Hippocampal formation (tissue), 2 donors: Measurements from ENCODE around the gene CTXND1.
"Not testable (repeated sequence)": the region's sequence is repeated elsewhere in the genome, so short reads cannot be mapped to it uniquely, and the experiment has no call there.

Source experiments
- DNase-seq, 2 donors: peaks; one replicate each; lab custom pipeline; 2025; lab: John Stamatoyannopoulos, UW

The CTXND1 gene

DNA sequence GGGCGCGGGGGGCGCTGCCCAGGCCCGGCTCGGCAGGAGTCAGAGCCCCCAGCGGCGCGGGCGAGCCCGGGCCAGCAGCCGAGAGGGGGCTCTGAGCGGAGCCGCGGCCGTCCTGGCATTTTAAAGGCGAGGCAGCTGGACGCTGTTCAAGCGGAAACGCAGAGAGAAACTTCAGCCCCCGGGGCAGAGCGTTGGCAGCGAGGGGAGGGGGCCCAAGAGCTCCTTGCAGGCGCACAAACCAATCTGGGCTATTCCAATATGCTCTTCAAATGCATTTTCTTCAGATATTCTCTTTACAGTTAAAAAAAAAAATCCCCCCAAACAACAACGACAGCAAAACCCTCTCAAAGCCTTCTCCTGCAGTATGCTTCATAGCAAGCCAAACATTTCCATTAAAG lies at the start of gene CTXND1:
Gene CTXND1, minus strand, starts transcription at position 93 of the 398 bp plus-strand sequence. CDS start 50,264 bp downstream, outside the sequence.
- DNase-seq = no peak

DNA sequence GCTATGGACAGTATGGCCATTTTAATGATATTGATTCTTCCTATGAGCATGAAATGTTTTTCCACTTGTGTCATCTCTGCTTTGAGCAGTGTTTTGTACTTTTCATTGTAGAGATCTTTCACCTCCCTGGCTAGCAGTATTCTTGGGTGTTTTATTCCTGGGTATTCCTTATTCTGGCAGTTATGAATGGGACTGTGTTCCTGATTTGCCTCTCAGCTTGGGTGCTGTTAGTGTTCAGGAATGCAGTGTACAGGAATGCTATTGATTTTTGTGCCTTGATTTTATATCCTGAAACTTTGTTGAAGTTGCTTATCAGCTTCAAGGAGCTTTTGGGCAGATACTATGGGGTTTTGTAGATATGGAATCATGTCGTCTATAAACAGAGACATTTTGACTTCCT lies 49.5 kb upstream of the CTXND1 start:
- DNase-seq = no peak

DNA sequence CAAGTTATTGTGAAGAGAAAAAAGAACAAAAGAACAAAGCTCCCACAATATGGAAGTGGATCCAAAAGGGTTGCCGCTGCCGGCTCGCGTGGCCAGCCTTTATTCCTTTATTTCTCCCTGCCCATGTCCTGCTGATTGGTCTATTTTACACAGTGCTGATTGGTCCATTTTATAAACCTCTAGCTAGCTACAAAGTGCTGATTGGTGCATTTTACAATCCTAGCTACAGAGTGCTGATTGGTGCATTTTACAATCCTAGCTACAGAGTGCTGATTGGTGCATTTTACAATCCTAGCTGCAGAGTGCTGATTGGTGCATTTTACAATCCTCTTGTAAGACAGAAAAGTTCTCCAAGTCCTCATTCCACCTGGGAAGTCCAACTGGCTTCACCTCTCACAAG lies 43.8 kb upstream of the CTXND1 start:
- not testable (repeated sequence) for DNase-seq

DNA sequence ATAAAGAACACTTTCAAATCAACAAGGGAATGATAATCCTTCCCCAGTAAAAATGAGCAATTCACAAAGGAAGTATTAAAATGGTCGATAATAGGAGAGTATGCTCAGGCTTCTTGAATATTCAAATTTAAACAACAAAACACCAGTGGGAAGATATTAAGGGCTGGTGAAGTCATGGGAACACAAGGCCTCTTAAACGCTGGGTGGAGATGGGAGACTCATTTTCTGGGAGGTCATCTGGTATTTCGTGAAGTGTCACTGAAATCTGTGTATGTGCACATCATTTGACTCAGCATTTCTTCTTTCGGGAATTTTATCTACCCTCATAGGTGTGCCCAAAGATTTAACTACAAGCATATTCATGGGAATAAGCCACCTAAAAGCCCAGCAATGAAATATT lies 40.1 kb upstream of the CTXND1 start:
- DNase-seq = no peak

DNA sequence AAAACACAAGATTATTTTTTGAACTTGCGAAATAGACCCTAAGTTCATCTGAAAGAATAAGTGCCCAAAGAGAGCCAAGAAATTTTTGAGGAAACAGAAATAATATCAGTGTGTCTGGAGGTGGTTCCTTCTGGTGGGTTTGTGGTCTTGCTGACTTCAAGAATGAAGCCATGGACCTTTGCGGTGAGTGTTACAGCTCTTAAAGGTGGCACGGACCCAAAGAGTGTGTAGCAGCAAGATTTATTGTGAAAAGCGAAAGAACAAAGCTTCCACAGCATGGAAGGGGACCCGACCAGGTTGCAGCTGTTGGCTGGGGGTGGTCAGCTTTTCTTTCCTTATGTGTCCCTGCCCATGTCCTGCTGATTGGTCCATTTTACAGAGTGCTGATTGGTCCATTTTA lies 38.9 kb upstream of the CTXND1 start:
- DNase-seq = not testable (repeated sequence)

DNA sequence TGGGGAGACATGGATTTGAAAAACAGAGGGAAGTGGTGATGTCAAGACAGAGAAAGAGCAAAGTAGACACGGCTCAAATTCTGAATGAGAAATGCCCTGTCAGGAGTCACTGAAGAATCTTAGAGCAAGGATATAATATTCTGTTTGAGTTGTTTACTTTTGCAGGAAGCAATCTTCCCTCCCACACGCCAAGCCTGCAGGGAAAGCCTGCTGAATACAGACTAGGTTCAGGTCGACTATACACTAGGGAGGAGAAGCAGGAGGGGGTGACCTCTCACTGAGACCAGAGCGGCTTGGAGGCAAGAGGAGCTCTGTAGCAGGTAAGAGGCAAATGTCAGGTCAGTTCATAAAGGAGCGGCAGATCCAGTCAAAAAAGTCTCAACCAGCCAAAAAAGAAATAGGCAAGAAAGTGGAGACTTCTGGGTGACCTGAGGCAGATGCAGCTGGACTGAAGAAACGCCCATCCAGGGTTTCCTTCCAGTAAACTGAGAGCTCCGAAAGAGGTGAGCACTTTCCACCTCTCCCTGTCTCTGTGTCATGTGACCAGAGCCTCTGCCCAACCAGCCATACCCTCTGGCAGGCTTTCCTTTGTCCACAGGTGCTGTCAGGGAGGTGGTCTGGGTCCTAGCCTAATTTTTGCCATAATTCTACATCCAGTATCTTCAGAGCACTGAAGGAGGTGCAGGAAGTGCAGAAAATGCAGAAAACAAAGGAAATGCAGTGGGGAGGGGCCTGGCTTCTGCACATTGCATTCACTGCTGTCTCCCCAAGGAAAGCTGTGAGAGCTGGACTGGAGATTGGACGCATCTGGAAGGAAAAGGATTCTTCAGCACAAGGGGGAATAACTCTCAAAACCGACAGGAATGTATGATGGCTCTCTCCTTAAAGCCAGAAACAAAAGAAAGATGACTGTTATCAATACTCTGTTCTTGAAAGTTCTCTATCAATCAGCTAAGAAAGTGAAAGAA lies 37.8 kb upstream of the CTXND1 start:
- DNase-seq = no peak

DNA sequence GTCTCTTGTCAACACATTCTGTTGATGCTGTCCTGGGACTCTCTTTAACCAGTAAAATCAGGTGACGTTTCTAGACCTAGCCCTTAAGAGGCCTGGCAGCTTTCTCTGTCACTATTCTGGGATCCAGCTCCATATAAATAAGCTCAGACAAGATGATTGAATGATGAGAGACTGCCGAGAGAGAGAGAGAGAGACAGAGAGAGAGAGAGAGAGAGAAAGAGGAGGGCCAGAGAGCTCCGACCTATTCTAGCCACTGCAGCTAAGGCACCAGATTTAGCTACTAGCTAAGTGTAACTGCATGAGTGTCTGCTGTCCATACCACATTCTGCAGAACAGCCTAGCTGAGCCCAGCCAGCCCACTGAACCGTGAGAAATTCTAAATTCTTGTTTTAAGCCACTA lies 36.1 kb upstream of the CTXND1 start:
- no peak for DNase-seq

DNA sequence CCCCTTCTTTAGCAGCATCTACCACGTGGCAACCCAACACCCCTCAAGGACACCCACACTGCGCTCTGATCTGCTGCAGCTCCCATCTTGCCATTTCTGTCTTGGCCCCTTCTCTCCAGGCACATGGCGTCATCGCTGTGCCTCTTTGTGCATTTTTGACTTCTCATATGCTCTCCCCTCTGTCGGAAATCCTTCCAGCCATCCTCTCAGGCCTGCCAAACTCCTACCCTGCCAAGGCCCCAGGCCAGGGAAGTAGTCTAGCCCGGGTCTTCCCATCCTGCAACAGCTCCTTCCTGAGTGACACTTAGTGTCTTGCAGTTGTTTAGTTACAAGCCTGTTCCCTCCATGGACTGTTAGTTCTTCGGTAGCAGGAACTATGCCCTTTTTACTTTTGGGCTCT lies 34.0 kb upstream of the CTXND1 start:
- no peak for DNase-seq

DNA sequence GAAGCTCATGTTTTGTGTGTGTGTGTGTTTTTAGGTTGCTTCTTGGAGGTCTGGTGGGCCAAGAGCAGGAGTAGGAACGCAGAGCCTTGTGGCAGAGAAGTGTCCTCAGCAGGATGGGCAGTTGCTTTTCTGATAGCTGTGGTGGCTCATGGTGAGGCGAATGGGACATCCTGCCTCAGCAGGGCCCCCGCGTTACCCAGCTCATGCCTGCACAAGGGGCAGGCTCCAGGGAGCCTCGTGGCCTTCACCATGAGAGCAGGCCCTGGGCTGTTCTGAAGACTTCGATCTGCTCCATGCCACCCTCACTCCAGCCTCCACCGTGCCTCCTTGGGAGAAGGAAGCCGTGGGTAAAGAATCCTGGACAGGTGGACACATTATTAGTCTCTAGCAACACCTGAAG lies 33.4 kb upstream of the CTXND1 start:
- no peak for DNase-seq

DNA sequence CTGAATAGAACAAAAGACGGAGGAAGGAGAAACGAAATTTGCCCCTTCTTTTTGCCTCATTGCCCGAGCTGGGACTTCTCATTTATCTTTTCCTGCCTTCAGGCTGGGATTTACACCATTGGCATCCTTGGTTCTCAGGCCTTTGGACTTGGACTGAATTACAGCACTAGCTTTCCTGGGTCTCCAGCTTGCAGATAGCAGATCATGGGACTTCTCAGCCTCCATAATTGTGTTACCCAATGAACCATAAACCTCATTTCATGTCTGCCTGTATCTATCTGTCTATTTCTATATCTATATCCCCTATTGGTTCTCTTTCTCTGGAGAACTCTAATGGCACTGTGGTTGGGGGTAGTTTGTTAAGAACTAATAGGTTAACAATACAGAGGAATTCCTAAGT lies 31.5 kb upstream of the CTXND1 start:
- no peak for DNase-seq

DNA sequence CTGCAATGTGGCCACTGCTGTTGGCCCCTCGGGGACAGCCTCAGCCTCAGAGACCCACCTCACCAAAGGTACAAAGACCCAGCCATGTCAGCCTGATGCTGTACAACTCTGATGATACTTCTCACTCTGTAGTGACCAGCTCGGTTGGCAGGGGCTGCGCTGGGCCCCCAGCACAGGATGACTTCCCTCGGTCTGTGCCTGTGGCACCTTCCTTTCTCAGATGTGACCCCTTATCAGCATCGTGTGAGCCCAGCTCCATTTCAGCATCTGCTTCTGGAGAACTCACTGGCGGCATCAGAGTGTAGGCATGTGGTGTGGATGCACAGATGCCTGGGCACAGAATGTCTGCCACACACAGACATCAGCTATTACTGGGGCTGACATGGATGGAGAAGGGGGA lies 25.1 kb upstream of the CTXND1 start:
- no peak for DNase-seq

DNA sequence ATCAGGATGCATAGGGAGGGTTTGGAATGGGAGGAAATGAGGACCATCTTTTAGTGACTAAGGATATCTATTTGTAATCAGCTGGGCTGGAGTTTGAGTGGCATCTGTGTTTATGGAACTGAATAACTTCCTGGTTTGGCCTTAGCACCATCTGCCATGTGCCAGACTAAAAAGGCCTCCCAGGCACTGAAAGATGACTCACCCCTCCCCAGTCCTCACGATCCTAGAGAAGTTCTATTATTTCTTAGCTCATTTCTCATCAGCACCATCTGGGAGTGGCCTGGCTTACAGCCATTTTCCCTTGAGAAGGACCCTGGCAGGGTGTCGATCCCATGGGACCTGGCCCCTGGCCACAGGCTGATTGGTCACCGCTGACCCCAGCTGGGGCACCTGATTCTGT lies 23.9 kb upstream of the CTXND1 start:
- DNase-seq = no peak

DNA sequence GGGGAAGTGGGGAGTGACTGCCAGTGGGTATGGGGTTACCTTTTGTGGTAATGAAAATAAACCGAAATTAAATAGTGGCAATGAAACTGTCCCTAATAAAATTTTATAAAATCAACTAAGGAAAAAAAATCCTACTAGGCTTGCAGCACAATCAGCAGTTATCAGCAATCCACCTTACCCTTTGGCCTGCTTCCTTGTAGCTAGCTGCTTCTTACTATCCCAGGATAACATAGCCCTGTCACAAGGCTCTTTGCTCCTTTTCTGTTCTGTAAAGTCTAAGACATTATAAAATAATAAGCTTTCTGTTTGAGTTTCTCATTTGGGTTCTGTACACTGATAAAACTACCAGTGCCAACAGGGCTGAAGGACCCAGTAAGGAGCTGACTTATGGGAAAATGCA lies 23.0 kb upstream of the CTXND1 start:
- DNase-seq = no peak

DNA sequence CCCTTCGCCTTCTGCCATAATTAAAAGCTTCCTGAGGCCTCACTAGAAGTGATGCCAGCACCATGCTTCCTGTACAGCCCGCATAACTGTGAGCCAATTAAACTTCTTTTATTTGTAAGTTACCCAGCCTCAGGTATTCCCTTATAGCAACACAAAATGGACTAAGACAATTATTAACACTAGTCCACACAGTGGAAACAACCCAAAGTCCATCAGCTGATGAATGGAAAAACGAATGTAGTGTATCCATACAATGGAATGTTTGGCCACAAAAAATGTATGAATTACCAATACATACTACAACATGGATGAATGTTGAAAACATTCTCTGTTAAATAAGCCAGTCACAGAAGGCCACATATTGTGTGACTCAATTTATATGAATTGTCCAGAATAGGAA lies 22.5 kb upstream of the CTXND1 start:
- DNase-seq = no peak

DNA sequence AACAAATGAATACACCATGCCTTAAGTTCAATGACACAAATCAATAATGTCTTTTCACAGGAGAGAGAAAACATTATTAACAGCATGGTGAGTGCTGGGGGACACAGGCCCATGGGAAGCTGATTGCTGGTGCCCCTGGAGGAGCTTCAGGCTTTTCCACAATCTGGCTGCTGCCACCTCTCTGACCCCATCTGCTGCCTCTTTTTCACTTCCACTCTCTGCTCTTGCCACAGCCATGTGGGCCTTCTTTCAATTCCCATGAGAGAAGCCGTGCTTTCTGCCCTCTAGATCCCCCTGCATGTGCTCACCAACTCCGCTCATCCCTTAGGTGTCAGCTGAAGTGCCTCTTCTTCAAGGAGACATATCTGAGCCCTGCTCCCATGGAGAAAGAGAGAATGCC lies 21.0 kb upstream of the CTXND1 start:
- DNase-seq = no peak

DNA sequence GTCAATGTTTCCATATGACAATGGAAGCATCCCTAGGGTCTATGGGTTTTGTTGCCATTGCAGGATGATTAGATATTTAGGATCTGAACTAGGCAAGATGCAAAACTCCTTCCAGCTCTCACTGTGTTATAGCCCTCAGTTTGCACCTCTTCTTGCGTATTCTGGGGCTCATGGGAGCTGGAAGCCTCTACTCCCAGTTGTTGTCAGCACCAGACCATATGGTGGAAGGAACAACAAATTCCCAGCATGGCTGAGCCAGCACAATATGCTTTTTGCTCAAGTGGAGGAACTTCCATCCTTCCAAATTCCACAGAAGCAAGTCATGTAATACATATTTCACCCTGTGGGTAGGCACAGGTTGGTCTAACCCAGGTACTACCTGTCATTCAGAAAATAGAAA lies 18.5 kb upstream of the CTXND1 start:
- no peak for DNase-seq

DNA sequence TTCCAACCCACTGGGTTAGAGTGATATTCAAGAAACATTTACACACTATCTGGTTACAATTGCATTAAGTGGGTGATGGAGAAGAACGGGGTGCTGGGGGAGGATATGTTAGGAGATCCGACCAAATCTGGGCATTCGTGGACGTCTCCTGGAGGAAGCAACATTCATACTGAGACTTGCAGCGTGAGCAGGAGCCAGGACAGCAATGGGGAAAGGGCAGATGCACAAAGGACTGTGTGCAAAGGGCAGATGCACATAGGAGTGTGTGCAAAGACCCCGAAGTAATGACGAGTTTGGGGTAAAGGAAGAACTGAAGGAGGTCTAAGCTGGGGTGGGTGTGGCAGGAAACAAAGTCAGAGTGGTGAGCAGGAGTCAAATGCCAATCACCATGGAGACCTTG lies 16.1 kb upstream of the CTXND1 start:
- no peak for DNase-seq

DNA sequence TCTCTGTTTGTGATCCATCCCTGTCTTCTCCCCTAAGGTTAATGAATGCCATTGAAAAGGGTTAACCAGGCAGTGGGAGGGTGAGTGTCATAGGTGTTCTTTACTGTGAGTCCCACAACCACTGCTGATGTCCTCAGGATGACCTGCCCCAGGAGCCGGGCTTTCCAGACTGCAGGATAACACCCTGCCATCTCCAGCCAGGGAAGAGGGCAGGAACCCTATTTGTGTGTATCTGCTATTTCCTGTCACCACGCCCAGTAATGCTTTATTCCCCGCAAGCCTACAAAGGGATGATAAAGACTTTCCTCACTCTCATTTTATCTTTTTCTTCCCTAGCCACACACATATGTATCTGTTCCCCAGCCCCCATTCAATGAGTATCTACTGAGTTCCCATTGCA lies 15.6 kb upstream of the CTXND1 start:
- DNase-seq = no peak

DNA sequence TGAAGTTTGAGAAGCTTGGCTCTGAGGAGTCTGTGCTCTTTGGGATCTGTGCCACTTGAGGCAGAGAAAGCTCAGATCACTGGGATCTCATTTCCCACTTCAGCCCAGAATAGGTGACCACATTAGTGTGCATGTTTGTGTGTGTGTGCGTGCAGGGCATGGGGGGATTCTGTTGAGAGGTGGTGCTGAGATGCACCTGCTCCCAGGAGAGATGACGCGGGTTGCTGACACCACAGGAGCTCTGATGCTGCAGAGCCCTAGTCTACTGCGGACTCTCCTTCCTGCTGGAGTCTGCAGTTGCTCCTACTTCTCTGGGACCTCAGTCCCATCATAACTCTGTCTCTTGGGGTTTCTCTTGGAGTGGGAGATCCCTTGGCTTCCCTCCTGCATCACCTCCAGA lies 14.7 kb upstream of the CTXND1 start:
- DNase-seq = no peak

DNA sequence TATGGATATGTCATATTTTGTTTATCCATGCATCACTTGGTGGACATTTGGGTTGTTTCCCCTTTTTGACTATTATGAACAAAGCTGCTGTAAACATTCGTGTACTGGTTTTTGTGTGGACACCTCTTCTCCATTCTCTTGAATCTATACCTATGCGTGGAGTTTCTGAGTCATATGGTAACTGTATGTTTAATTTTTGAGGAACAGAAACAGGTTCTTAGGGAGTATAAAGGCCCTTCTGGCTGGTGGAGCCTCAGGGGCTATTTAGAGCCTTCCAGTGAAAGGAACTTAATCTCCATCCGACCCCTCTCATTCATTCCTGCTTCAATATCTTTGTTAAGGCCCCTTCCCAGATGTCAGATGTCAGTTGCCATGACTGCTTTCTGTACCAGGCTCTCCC lies 14.1 kb upstream of the CTXND1 start:
- no peak for DNase-seq

DNA sequence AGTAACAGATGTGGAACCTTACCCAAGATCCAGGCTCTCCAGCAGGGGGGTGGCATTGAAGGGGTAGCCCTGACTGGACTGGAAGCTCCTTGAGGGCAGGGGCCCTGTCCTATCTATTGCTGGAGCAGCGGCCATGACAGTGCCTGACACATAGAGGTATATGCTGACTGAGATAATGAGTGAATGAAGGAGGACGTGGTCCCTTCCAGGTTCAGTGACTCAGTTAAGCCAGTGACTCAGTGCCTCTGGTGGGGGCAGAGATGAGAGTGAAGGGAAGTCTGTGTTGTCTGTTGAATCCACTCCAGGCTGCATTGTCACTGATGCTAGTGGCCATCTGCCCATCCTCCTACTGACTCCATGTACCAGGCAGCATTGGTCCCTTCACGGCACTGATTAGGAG lies 13.0 kb upstream of the CTXND1 start:
- DNase-seq = no peak

DNA sequence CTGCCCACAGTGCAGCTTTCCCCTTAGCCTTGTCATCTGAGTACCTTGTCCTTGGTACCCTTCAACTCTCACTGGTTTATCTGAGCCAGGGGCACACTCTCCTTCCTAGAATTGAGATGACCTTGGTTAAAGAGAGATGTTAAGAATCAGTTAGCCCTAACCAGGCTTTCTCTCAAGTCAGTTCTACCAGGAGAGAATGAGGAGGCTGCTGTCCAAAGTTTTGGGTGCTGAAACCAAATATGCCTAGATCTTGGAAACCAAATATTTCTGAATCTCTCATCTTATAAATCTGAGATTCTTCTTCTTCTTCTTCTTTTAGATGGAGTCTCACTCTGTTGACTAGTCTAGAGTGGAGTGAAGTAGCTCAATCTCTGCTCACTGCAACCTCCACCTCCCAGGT lies 12.0 kb upstream of the CTXND1 start:
- no peak for DNase-seq

DNA sequence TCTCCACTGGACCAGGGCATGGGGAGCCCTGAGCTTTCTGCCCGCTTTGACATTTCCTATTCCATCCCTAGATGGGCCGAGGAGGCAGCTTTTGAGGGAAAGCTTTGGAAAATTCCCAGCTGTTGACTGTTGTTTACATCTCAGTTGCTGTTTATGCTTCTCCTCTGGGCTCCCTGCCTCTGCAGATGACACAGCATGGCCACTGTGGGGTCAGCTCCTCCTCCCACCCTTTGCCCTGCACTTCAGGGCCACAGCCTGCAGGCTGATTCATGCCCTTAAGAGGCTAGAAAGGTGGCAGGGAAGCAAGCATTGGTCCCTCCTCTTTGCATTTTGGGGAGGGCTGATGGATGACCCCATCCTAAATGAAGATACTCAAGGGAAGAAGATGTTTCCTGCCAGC lies 8.5 kb upstream of the CTXND1 start:
- no peak for DNase-seq

DNA sequence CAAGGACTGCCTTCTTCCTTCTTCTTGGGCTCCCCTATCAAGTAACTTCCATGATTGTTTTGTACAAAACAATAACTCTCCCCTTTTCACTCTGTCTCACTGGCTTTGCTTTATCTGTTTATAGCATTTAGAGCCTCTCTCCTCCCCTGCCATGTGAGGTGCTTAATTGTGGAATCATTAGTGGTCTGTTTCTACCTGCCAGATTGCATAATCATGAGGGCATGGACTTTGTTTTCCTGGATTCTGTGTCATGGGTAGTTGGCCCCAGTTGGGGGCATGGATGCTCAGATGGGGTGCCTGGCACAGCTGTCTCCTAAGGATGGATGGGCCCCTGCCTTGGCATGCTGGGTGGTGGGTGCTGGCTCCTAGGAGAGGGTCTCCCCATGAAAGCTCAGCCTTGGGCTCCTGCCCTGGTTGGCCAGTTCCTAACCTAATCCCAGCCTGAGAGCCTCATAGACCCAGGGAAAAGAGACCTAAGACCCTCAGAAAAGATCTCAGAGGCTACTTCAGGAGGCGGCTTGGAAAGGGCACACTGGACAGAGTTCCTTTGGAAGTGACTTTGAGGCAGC lies 8.0 kb upstream of the CTXND1 start:
- DNase-seq = no peak
